Endometrial microvascular endothelial cells (primary cell): ENCODE data around the gene PRADC1. TPM values are rescaled to one million over a fixed set of nuclear protein-coding genes. Genes with fewer than 3 reads are reported as not detected.

Experiments
- in situ Hi-C: cut with HindIII; loops from 2 replicates; pipeline ENCODE4 v1.10.0; 2017; ENCODE audit warnings: low sequenced_read_pairs, low pct_unique_long_range_greater_than_20kb; ENCODE audit errors: inconsistent ontology term
- total RNA-seq: library from RNA; depleted of rRNA; stranded (reverse); fragments of >200 nt; gene quantifications from one replicate; pipeline ENCODE4 v1.2.3, GENCODE V29; 2015; ENCODE audit errors: inconsistent ontology term

PRADC1 gene
- total RNA-seq, 1 donor from 2014 or later: 33.3 TPM

- in situ Hi-C loops: no loop called here
Observed at GRCh38 chr2:73259704-73260337, 26.8 kb upstream of the PRADC1 start.

GRCh38 chr2:73259276-73259675 lies 26.2 kb upstream of the PRADC1 start:
- in situ Hi-C loops: no loop called here

GRCh38 chr2:73258913-73259215 lies 25.8 kb upstream of the PRADC1 start:
- in situ Hi-C loops: no loop called here

GRCh38 chr2:73258186-73258912 lies 25.3 kb upstream of the PRADC1 start:
- in situ Hi-C loops: no loop called here

- in situ Hi-C loops: no loop called here
Observed at GRCh38 chr2:73257425-73258125, 24.5 kb upstream of the PRADC1 start.

- in situ Hi-C loops: no loop called here
Observed at GRCh38 chr2:73257021-73257420, 24.0 kb upstream of the PRADC1 start.

GRCh38 chr2:73256618-73256922 lies 23.5 kb upstream of the PRADC1 start:
- in situ Hi-C loops: no loop called here

GRCh38 chr2:73255907-73256617 lies 23.0 kb upstream of the PRADC1 start:
- in situ Hi-C loops: no loop called here

GRCh38 chr2:73255007-73255644 lies 22.1 kb upstream of the PRADC1 start:
- in situ Hi-C loops: no loop called here

- in situ Hi-C loops: no loop called here
Observed at GRCh38 chr2:73254343-73255006, 21.4 kb upstream of the PRADC1 start.

- in situ Hi-C loops: no loop called here
Observed at GRCh38 chr2:73253901-73254300, 20.9 kb upstream of the PRADC1 start.

GRCh38 chr2:73253400-73253799 lies 20.4 kb upstream of the PRADC1 start:
- in situ Hi-C loops: no loop called here

GRCh38 chr2:73252238-73253027 lies 19.4 kb upstream of the PRADC1 start:
- in situ Hi-C loops: no loop called here

- in situ Hi-C loops: no loop called here
Observed at GRCh38 chr2:73250872-73251846, 18.1 kb upstream of the PRADC1 start.

- in situ Hi-C loops: no loop called here
Observed at GRCh38 chr2:73249636-73250035, 16.6 kb upstream of the PRADC1 start.

- in situ Hi-C loops: no loop called here
Observed at GRCh38 chr2:73246850-73247249, 13.8 kb upstream of the PRADC1 start.

- in situ Hi-C loops: no loop called here
Observed at GRCh38 chr2:73244580-73244979, 11.5 kb upstream of the PRADC1 start.
